Loucy (cell line): ENCODE data around the gene LPA.

Source experiments
- EZH2phosphoT487 ChIP-seq: fragments of 200-600 bp; IDR thresholded peaks from 2 replicates; pipeline ENCODE4 v1.6.1; 2018; ENCODE audit warnings: antibody characterized with exemption, mild to moderate bottlenecking, moderate library complexity, borderline replicate concordance
- TF ChIP-seq, protein P1 (sequence below): fragments of 200-600 bp; sonication (generic); conservative IDR thresholded peaks from 2 replicates; pipeline ENCODE4 v1.5.1; 2014; ENCODE audit warnings: mild to moderate bottlenecking, antibody characterized with exemption, low read length

DNA sequence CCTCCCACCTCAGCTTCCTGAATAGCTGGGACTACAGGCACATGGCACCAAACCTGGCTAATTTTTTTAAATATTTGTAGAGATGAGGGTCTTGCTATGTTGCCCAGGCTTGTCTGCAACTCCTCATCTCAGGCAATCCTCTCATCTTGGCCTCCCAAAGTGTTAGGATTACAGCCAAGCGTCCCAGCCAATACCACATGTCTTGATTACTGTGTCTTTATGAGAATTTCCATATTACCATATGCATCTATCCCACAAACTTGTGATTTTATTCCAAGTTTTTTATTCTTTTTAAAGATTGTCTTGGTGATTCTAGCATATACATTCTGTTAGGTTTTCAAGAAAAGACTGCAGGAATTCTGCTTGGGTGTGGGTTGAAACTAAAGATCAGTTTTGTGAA is 82.7 kb downstream of the LPA start:
- TF ChIP-seq, protein P1, sequence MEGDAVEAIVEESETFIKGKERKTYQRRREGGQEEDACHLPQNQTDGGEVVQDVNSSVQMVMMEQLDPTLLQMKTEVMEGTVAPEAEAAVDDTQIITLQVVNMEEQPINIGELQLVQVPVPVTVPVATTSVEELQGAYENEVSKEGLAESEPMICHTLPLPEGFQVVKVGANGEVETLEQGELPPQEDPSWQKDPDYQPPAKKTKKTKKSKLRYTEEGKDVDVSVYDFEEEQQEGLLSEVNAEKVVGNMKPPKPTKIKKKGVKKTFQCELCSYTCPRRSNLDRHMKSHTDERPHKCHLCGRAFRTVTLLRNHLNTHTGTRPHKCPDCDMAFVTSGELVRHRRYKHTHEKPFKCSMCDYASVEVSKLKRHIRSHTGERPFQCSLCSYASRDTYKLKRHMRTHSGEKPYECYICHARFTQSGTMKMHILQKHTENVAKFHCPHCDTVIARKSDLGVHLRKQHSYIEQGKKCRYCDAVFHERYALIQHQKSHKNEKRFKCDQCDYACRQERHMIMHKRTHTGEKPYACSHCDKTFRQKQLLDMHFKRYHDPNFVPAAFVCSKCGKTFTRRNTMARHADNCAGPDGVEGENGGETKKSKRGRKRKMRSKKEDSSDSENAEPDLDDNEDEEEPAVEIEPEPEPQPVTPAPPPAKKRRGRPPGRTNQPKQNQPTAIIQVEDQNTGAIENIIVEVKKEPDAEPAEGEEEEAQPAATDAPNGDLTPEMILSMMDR = no peak
- no peak for TF ChIP-seq EZH2phosphoT487
